Neural cell (in vitro differentiated cells): ENCODE data around the gene SLC35B4. TPM values are rescaled to one million over a fixed set of nuclear protein-coding genes. Genes with fewer than 3 reads are reported as not detected.

ENCODE experiments used
- H2AFZ ChIP-seq: fragments of 200-600, 300-800 bp; sonication (generic), shearing (Covaris generic); 2 replicates; pipeline ENCODE4 v1.6.0; 2014; ENCODE audit warnings: low read depth, mild to moderate bottlenecking, antibody characterized with exemption, low read length, moderate library complexity
- H3F3A ChIP-seq: fragments of 200-600 bp; shearing (Covaris generic); 2 replicates; pipeline ENCODE4 v1.6.1; 2016; ENCODE audit warnings: mild to moderate bottlenecking, moderate library complexity, mixed read lengths, antibody characterized with exemption, low read length; ENCODE audit not compliant: insufficient read depth, poor library complexity, severe bottlenecking
- H3K27ac ChIP-seq: fragments of 200-600, 300-800 bp; sonication (generic), shearing (Covaris generic); 2 replicates; pipeline ENCODE4 v1.5.1; 2014; ENCODE audit warnings: mild to moderate bottlenecking, low read length, moderate library complexity
- H3K27me3 ChIP-seq: fragments of 300-800, 200-600 bp; sonication (generic), shearing (Covaris generic); 2 replicates; pipeline ENCODE4 v1.6.0; 2014; ENCODE audit warnings: mild to moderate bottlenecking, low read depth, low read length, moderate library complexity; ENCODE audit not compliant: insufficient read depth
- H3K36me3 ChIP-seq: fragments of 300-800, 200-600 bp; sonication (generic), shearing (Covaris generic); 2 replicates; pipeline ENCODE4 v1.5.1; 2014; ENCODE audit warnings: mild to moderate bottlenecking, antibody characterized with exemption, low read length, moderate library complexity; ENCODE audit not compliant: insufficient read depth
- H3K4me2 ChIP-seq: fragments of 300-800, 200-600 bp; sonication (generic), shearing (Covaris generic); 2 replicates; pipeline ENCODE4 v1.6.0; 2014; ENCODE audit warnings: mild to moderate bottlenecking, low read length
- H3K4me3 ChIP-seq: fragments of 300-800, 200-600 bp; sonication (generic), shearing (Covaris generic); 2 replicates; pipeline ENCODE4 v1.5.1; 2014; ENCODE audit warnings: mild to moderate bottlenecking, low read length, moderate library complexity
- H3K79me2 ChIP-seq: fragments of 200-600 bp; shearing (Covaris generic); replicated peaks from 2 replicates; pipeline ENCODE4 v1.6.0; 2014; ENCODE audit warnings: mild to moderate bottlenecking, low read length, moderate library complexity; ENCODE audit not compliant: insufficient read depth
- H3K9ac ChIP-seq: fragments of 300-800, 200-600 bp; sonication (generic), shearing (Covaris generic); 2 replicates; pipeline ENCODE4 v1.6.1; 2016; ENCODE audit warnings: mild to moderate bottlenecking, low read length, mixed read lengths
- H3K9me2 ChIP-seq: fragments of 200-600 bp; shearing (Covaris generic); 2 replicates; pipeline ENCODE4 v1.6.1; 2016; ENCODE audit warnings: mild to moderate bottlenecking, low read length, mixed read lengths; ENCODE audit not compliant: insufficient read depth
- H3K9me3 ChIP-seq: fragments of 200-600, 300-800 bp; sonication (generic), shearing (Covaris generic); 2 replicates; pipeline ENCODE4 v1.6.1; 2016; ENCODE audit warnings: mild to moderate bottlenecking, mixed run types, low read length, moderate library complexity, mixed read lengths
- H4K20me1 ChIP-seq: fragments of 200-600 bp; shearing (Covaris generic); 2 replicates; pipeline ENCODE4 v1.6.1; 2016; ENCODE audit warnings: mild to moderate bottlenecking, mixed run types; ENCODE audit not compliant: insufficient read depth
- EP300 ChIP-seq: fragments of 450-650 bp; conservative IDR thresholded peaks from 2 replicates; pipeline ENCODE4 v1.6.1; 2014; ENCODE audit warnings: antibody characterized with exemption, mild to moderate bottlenecking, moderate library complexity; ENCODE audit not compliant: poor library complexity, severe bottlenecking
- EZH2 ChIP-seq: fragments of 200-600, 300-800 bp; shearing (Covaris generic), sonication (generic); IDR thresholded peaks from 2 replicates; pipeline ENCODE4 v1.6.1; 2014; ENCODE audit warnings: antibody characterized with exemption, low read length, borderline replicate concordance, mild to moderate bottlenecking; ENCODE audit not compliant: insufficient read depth, poor library complexity, severe bottlenecking
- MXI1 ChIP-seq: fragments of 450-650 bp; conservative IDR thresholded peaks from 2 replicates; pipeline ENCODE4 v1.6.1; 2014; ENCODE audit warnings: antibody characterized with exemption, mild to moderate bottlenecking; ENCODE audit not compliant: poor library complexity, severe bottlenecking
- POLR2AphosphoS5 ChIP-seq: IDR thresholded peaks from 2 replicates; pipeline ENCODE4 v1.6.1; 2012
- RAD21 ChIP-seq: fragments of 450-650 bp; conservative IDR thresholded peaks from 2 replicates; pipeline ENCODE4 v1.6.1; 2014; ENCODE audit warnings: antibody characterized with exemption, mild to moderate bottlenecking, moderate library complexity
- SMC3 ChIP-seq: fragments of 450-650 bp; conservative IDR thresholded peaks from 2 replicates; pipeline ENCODE4 v1.6.1; 2014; ENCODE audit warnings: antibody characterized with exemption, mild to moderate bottlenecking, moderate library complexity; ENCODE audit not compliant: poor library complexity
- TAF1 ChIP-seq: IDR thresholded peaks from 2 replicates; pipeline ENCODE4 v1.6.1; 2012; ENCODE audit warnings: low read depth
- polyA plus RNA-seq: library from polyadenylated mRNA; depleted of rRNA; stranded (reverse); fragments of >200 nt; gene quantifications from 2 replicates; pipeline ENCODE4 v1.2.3, GENCODE V29; 2014
- TF ChIP-seq, protein P1 (sequence below): fragments of 450-650 bp; IDR thresholded peaks from 2 replicates; pipeline ENCODE4 v1.5.1; 2014; ENCODE audit warnings: antibody characterized with exemption, mild to moderate bottlenecking, moderate library complexity; ENCODE audit not compliant: poor library complexity, severe bottlenecking
- TF ChIP-seq, protein P2 (sequence below): IDR thresholded peaks from 2 replicates; pipeline ENCODE4 v1.6.1; 2012; ENCODE audit warnings: borderline replicate concordance

SLC35B4 gene
- polyA plus RNA-seq, 1 donor from 2014 or later, result 30.1 TPM

DNA sequence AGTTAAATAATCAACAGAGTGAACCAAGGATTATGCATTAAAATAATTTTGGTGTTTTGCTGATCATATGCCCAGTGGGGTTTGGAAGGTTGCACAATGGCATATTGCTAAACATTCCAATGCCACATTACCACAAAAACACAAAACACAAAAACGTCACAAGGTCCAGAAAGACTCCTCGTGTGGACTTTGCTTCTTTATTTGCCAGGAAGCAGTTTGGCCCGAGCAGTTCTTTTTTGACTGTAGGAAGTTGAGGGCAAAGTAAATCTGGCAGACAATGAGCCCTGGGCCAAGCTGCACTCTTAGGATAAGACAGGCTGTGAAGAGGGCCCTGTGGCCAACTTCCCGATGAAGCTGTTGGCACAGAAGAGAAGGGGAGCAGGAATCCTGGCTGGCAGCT is 39.2 kb upstream of the SLC35B4 start:
- Histone ChIP-seq H3K4me2 (no peak overlapping the region), H3K27ac (no peak overlapping the region), H3K27me3 (no peaks in the 10 kb centered on the region), H2AFZ (no peak overlapping the region), H4K20me1 (no peaks in the 10 kb centered on the region), H3K9me3 (no peaks in the 10 kb centered on the region), H3F3A (no peaks in the 10 kb centered on the region), H3K9ac (no peak overlapping the region), H3K9me2 (no peaks in the 10 kb centered on the region), H3K4me3 (no peak overlapping the region), H3K79me2 (no peaks in the 10 kb centered on the region), H3K36me3 (no peaks in the 10 kb centered on the region)
- TF ChIP-seq RAD21 (no peak), EZH2 (no peak)

DNA sequence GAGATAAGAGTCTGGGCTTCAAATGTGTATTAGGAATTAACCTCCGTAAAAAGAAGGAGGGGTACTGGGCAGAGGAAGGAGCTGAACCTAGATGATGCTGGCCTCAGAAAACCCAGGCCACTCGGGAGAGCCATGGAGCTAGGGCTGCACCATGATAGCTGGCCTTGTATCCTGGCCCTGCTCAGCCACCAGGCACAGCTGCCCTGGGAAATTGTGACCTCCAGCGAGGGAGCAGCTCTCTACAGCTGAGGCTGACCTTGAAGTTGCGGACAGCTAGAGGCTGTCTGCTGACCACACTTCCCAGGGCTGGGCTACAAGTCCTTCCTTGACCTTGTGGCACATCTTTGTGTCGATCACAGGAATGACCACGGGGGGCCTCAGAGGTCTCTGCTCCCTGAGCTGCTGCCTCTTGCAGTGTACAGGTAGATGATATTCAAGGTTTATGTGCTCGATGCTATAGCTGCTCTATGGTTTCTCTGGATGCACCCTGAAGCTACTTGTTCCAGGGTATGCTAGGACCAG is 38.3 kb upstream of the SLC35B4 start:
- H3K9me2 ChIP-seq, result no peaks in the 10 kb centered on the region
- no peaks in the 10 kb centered on the region for H4K20me1 ChIP-seq
- H3K4me3 ChIP-seq, result no peak overlapping the region
- no peak overlapping the region for H2AFZ ChIP-seq
- H3K9me3 ChIP-seq, result no peaks in the 10 kb centered on the region
- TF ChIP-seq, protein P1, sequence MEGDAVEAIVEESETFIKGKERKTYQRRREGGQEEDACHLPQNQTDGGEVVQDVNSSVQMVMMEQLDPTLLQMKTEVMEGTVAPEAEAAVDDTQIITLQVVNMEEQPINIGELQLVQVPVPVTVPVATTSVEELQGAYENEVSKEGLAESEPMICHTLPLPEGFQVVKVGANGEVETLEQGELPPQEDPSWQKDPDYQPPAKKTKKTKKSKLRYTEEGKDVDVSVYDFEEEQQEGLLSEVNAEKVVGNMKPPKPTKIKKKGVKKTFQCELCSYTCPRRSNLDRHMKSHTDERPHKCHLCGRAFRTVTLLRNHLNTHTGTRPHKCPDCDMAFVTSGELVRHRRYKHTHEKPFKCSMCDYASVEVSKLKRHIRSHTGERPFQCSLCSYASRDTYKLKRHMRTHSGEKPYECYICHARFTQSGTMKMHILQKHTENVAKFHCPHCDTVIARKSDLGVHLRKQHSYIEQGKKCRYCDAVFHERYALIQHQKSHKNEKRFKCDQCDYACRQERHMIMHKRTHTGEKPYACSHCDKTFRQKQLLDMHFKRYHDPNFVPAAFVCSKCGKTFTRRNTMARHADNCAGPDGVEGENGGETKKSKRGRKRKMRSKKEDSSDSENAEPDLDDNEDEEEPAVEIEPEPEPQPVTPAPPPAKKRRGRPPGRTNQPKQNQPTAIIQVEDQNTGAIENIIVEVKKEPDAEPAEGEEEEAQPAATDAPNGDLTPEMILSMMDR, result no peak
- TF ChIP-seq EP300 (no peak), EZH2 (no peak), RAD21 (no peak), MXI1 (no peak), SMC3 (no peak), TAF1 (no peak), POLR2AphosphoS5 (no peak)
- TF ChIP-seq, protein P2, sequence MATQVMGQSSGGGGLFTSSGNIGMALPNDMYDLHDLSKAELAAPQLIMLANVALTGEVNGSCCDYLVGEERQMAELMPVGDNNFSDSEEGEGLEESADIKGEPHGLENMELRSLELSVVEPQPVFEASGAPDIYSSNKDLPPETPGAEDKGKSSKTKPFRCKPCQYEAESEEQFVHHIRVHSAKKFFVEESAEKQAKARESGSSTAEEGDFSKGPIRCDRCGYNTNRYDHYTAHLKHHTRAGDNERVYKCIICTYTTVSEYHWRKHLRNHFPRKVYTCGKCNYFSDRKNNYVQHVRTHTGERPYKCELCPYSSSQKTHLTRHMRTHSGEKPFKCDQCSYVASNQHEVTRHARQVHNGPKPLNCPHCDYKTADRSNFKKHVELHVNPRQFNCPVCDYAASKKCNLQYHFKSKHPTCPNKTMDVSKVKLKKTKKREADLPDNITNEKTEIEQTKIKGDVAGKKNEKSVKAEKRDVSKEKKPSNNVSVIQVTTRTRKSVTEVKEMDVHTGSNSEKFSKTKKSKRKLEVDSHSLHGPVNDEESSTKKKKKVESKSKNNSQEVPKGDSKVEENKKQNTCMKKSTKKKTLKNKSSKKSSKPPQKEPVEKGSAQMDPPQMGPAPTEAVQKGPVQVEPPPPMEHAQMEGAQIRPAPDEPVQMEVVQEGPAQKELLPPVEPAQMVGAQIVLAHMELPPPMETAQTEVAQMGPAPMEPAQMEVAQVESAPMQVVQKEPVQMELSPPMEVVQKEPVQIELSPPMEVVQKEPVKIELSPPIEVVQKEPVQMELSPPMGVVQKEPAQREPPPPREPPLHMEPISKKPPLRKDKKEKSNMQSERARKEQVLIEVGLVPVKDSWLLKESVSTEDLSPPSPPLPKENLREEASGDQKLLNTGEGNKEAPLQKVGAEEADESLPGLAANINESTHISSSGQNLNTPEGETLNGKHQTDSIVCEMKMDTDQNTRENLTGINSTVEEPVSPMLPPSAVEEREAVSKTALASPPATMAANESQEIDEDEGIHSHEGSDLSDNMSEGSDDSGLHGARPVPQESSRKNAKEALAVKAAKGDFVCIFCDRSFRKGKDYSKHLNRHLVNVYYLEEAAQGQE, result no peak
- no peaks in the 10 kb centered on the region for H3K27me3 ChIP-seq
- no peaks in the 10 kb centered on the region for H3K36me3 ChIP-seq
- no peaks in the 10 kb centered on the region for H3F3A ChIP-seq
- H3K79me2 ChIP-seq, result no peaks in the 10 kb centered on the region
- H3K4me2 ChIP-seq, result no peak overlapping the region
- no peak overlapping the region for H3K9ac ChIP-seq
- H3K27ac ChIP-seq, result no peak overlapping the region

DNA sequence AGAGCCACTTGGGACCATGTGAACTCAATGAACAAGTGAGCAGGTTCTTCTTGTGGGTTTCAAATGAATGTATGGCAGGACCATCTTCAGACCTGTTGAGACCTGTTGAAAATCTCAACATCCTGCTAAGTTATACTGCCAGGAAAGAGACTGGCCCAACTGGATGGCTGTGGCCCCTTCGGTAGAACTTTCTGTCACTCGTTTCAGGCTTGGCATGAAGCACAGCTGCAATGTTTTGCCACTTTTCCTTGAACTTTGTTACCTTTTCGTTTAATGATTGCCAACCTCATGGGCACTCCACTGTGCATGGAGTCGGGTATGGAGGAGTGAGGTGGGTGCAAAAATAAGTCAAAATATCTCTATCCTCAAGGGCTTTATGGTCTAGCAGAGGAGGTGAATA is 36.7 kb upstream of the SLC35B4 start:
- Histone ChIP-seq H3K9ac (no peak overlapping the region), H3K4me3 (no peak overlapping the region), H3K9me2 (no peaks in the 10 kb centered on the region), H2AFZ (no peak overlapping the region), H3K27ac (no peak overlapping the region), H3K27me3 (no peaks in the 10 kb centered on the region), H3K4me2 (no peak overlapping the region), H3F3A (no peaks in the 10 kb centered on the region), H3K79me2 (no peaks in the 10 kb centered on the region), H4K20me1 (no peaks in the 10 kb centered on the region), H3K9me3 (no peaks in the 10 kb centered on the region), H3K36me3 (no peaks in the 10 kb centered on the region)
- TF ChIP-seq, protein P1, result no peak
- TF ChIP-seq SMC3, result no peak
- TF ChIP-seq, protein P2, result no peak
